ENCODE measurements around the gene AFF2. TPM values are rescaled to one million over a fixed set of nuclear protein-coding genes. Genes with fewer than 3 reads are reported as not detected.

Gene AFF2
- 3.1 TPM for total RNA-seq

- peak; percentile 61 for DNase-seq
Observed at GRCh38 chrX:148500423-148501385, at the start of gene AFF2. Gene AFF2 (plus strand): TSS chrX:148500617. CDS start chrX:148501098, 481 bp downstream.

- DNase-seq = no peak
Observed at GRCh38 chrX:148457279-148457678, 43.1 kb upstream of the AFF2 start.

- DNase-seq = no peak
Observed at GRCh38 chrX:148459343-148459742, 41.1 kb upstream of the AFF2 start.

- DNase-seq = no peak
Observed at GRCh38 chrX:148466292-148466691, 34.1 kb upstream of the AFF2 start.

GRCh38 chrX:148470324-148470723 is 30.1 kb upstream of the AFF2 start:
- no peak for DNase-seq

GRCh38 chrX:148474030-148474429 is 26.4 kb upstream of the AFF2 start:
- no peak for DNase-seq

- DNase-seq = no peak
Observed at GRCh38 chrX:148492057-148492456, 8.4 kb upstream of the AFF2 start.

GRCh38 chrX:148495176-148495575 is 5.2 kb upstream of the AFF2 start:
- no peak for DNase-seq

GRCh38 chrX:148498067-148498466 is 2.4 kb upstream of the AFF2 start:
- no peak for DNase-seq

- no peak for DNase-seq
Observed at GRCh38 chrX:148499638-148500422, 587 bp upstream of the AFF2 start.

- DNase-seq = no peak
Observed at GRCh38 chrX:148501386-148502066, 1.1 kb downstream of the AFF2 start.

GRCh38 chrX:148504506-148504905 is 4.1 kb downstream of the AFF2 start:
- no peak for DNase-seq

GRCh38 chrX:148507418-148507817 is 7.0 kb downstream of the AFF2 start:
- no peak for DNase-seq

GRCh38 chrX:148512453-148512852 is 12.0 kb downstream of the AFF2 start:
- DNase-seq = no peak

GRCh38 chrX:148513661-148514060 is 13.2 kb downstream of the AFF2 start:
- no peak for DNase-seq

- DNase-seq = no peak
Observed at GRCh38 chrX:148517176-148517575, 16.8 kb downstream of the AFF2 start.

GRCh38 chrX:148522006-148522405 is 21.6 kb downstream of the AFF2 start:
- no peak for DNase-seq

GRCh38 chrX:148523303-148524080 is 23.1 kb downstream of the AFF2 start:
- DNase-seq = no peak

GRCh38 chrX:148530464-148531077 is 30.2 kb downstream of the AFF2 start:
- peak; percentile 3 for DNase-seq

- no peak for DNase-seq
Observed at GRCh38 chrX:148534291-148534690, 33.9 kb downstream of the AFF2 start.

- no peak for DNase-seq
Observed at GRCh38 chrX:148535639-148536038, 35.2 kb downstream of the AFF2 start.

Measured in tongue (tissue), 2 donors.